Hematopoietic multipotent progenitor cell treated with erythropoietin and hydrocortisone succinate and interleukin-3 and kit ligand, for 15 days (in vitro differentiated cells): ENCODE measurements around the gene MARK4.

Source experiments
- DNase-seq: peaks from one replicate; pipeline ENCODE4 v3.0.0-alpha.2; 2015; ENCODE audit warnings: low spot score

MARK4 gene

DNA sequence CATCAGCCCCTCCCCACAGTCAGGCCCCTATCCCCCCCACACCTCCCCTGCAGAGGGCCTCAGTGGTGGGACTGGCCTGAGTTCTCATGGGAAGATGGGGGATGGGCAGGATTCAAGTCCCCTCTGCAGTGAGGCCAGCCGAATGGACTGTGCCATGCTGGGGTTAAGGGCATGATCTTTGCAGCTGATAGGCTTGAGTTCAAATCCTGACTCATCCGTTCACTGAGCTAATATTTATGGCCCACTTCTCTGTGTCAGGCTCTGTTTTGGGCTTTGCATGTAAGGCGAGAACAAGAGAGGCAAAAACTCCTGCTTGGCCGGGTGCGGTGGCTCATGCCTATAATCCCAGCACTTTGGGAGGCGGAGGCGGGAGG lies 20.7 kb downstream of the MARK4 start:
- DNase-seq, result no peak

DNA sequence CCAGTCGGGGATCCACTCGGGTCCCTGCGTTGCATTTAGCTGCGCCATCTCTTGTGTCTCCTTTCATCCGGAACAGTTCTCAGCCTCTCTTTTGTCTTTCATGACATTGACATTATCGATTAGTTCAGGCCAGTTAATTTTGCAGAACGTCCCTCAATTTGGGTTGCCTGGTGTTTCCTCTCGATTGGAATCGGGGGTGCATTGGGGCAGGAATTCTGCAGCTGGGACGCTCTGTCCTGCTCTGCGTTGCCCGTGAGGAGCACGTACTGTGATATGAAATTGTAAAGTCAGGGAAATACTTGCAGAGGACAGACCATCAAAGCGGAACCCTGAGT lies 22.4 kb downstream of the MARK4 start:
- no peak for DNase-seq

DNA sequence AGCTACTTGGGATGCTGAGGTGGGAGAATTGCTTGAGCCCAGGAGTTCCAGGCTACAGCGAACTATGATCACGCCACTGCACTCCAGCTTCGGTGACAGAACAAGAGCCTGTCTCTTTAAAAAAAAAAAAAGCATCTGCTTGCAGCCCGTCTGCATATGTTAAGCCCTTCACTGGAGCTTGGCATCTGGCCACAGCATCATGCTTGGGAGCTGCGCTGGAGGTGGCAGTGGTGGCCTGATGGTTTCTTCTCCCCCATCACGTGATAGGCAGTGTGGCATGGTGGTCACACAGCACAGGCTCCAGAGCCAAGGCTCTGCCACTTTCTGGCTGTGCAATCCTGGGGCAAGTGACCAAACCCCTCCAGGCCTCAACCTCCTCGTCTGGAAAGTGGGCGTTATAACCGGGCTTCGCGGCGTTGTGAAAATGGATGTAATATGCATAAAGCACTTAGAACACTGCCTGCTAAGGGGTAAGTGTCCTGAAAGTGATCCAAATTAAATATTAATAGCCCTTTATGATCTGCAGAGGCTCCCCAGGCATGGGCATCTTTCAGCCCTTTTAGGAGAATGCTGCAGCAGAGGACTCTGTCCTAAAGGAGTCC lies 24.4 kb downstream of the MARK4 start:
- DNase-seq, result no peak

GRCh38 chr19:45276284-45276687 lies 25.2 kb downstream of the MARK4 start:
- no peak for DNase-seq

DNA sequence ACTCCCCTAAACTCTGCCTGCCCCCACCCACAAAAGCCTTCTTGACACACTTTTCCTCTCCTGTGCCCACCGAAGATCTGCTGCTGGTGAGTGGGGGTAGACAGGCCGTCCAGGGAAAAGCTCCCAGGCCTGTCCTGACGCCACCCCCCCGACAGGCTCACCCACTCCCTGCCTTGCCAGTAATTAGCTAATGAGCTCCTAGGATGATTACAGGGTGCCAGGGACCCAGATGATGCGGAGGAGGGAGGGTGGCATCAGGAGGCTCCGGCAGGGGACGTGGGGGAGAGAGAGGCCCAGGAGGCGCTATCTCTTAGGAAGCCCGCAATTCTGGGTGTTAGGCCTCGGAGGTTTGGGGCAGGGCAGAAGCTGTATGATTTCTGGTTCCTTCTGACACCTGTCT lies 27.0 kb downstream of the MARK4 start:
- no peak for DNase-seq

DNA sequence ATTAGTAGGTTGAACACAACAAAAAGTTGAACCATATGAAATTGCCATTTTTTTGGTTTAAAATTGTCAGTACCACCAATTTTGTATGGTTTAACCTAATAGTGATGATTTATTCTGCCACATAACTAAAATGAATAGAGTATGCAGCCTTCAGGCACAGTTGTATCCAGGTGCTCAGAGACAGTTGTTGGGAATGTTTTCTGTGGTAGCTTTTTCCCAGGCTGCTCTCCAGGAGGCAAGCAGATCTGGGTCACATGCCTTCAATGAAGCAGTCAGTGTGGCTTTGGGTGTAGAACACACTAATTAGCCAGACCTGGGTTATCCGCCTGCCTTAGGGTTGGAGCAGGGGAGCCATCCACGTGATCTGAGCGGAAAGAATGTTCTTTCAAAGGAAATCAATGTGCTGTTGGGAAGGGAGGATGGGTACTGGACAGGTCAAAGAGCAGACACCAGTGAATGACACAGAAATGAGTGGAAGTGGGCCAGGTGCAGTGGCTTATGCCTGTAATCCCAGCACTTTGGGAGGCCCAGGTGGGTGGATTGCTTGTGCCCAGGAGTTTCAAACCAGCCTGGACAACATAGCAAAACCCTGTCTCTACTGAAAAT lies 28.6 kb downstream of the MARK4 start:
- DNase-seq, result no peak

GRCh38 chr19:45280471-45280961 lies 29.4 kb downstream of the MARK4 start:
- no peak for DNase-seq

DNA sequence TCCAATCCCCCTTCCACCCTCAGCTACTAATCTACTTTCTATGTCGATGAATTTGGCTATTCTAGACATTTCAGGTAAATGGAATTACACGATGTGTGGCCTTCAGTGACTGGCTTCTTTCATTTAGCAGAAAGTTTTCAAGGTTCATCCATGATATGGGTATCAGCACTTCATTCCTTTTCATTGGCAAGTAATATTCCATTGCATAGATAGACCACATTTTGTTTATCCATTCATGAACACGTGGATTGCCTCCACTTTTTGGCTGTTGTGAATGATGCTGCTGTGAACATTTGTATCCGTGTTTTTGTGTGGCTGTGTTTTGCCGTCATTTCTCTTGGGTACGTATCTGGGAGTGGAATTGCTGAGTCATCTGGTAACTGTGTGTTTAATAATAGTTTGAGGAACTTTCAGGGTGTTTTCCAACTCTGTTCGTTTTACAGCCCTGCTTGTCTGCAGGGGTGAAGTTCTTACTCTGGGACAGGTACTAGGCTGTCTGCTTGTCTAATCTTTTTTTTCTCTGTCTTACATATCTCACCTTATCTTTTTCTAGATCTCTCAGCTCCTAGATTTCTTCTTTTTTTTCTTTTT lies 32.5 kb downstream of the MARK4 start:
- DNase-seq, result no peak

DNA sequence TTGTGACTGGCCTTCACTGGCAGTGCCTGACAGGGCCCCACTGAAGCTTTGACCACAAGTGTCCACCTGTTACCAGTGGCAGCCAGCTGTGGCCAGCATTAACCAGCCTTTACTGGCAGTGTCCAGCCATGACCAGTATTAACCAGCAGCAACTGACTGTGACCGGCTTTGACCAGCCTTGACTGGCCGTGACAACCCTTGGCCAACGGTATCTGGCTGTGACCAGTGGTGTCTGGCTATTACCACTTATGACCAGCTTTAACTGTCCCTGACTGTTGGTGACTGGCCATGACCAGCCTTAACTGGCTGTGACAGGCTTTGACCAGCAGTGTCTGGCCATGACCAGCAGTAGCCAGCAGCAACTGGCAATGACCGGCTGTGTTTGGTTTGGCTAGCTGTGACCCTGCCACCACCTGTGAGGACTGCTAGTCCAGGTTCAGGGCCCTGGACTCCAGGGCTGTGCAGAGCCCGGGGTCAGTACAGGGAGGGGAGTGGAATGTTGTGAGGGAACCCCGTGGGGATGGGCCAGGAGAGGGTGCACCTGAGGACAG lies 39.4 kb downstream of the MARK4 start:
- no peak for DNase-seq

DNA sequence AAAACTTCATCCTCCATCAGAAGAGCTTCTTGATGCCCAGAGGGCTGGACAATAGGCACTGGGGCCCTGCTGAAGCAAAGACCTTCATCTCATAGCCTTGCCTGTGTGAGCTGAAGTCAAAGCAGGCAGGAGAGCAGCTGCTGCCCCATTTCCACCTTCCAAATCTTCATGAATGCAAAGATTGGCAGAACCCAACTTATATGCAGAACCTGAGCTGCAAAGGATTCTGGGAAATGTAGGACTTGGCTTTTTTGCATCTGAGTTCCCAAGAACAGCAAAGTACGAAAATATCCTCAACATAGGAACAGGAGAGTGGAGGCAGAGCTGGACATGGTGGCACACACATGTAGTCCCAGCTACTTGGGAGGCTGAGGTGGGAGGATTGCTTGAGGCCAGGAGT lies 40.8 kb downstream of the MARK4 start:
- no peak for DNase-seq

DNA sequence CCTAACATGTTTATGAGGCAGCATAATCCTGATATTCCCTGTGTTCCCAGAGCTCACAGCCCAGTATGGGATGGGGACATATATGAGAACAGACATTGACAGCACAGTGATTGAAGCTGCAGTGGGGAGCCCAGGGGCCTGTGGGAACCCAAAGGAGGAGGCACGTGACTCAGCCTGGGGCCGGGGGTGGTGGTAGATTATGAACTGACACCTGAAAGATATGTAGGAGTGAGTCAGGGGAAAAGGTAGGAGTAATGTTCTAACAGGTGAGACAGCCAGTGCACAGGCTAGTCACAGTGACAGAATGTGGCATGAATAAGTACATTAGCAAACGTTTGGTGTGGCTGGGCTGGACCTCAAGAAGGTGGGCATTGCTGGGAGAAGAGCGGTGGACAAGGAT lies 42.6 kb downstream of the MARK4 start:
- no peak for DNase-seq

DNA sequence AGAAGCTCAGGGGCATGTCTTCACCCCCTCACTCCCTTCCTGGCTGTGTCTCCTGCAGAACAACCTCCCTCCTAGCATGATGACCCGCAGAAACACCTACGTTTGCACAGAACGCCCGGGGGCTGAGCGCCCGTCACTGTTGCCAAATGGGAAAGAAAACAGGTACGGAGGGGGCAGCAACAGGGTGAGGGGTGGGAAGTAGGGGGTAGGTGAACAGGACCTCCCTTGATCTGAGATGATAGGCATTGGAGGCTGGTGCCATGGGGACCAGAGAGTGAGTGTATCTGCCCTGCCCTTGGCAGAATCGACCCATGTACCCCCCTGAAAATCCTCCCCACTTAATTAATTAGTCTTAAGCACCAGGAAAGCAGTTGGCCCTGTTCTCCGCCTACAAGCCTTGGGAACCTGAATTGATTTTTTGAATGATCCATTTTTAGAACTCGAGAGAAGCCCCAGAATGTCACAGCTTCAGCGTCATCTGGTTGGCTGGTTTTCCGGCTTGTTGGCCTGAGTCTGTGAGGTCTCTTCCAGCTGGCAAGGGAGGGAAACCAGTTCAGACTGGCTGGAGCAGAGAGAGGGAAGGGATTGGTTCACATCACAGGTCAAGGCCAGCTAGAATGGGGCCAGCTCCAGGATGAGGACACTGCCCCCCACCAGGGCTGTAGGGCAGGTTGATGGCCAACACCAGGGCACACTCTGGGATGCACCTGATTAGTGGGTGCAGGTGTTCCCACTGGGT lies 43.4 kb downstream of the MARK4 start:
- DNase-seq, result no peak

- DNase-seq, result no peak
These were observed 44.8 kb downstream of the MARK4 start for GRCh38 chr19:45295873-45296272.

- no peak for DNase-seq
These were observed 45.3 kb downstream of the MARK4 start for GRCh38 chr19:45296355-45296754.

- no peak for DNase-seq
These were observed 46.6 kb downstream of the MARK4 start for GRCh38 chr19:45297674-45298073.

DNA sequence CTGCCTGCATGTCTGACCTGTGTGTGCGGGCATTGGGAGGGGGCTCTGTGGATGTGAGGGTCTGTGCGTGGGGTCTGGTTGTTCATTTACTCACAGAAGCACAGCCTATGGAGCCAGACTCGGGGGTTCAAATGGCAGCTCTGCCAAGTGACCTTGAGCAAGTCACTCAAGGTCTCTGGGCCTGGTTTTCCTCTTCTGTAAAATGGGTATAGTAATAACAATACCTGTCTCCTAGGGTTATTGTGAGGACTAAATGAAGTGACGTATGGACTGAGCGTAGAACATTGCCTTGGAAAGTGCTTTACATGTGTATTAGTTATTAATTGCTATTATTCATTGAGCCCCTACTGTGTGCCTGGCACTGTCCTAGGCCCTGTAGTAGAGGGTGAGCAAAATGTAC lies 47.2 kb downstream of the MARK4 start:
- no peak for DNase-seq

GRCh38 chr19:45299719-45300118 lies 48.6 kb downstream of the MARK4 start:
- no peak for DNase-seq

GRCh38 chr19:45302416-45302815 lies 51.3 kb downstream of the MARK4 start:
- DNase-seq, result no peak

DNA sequence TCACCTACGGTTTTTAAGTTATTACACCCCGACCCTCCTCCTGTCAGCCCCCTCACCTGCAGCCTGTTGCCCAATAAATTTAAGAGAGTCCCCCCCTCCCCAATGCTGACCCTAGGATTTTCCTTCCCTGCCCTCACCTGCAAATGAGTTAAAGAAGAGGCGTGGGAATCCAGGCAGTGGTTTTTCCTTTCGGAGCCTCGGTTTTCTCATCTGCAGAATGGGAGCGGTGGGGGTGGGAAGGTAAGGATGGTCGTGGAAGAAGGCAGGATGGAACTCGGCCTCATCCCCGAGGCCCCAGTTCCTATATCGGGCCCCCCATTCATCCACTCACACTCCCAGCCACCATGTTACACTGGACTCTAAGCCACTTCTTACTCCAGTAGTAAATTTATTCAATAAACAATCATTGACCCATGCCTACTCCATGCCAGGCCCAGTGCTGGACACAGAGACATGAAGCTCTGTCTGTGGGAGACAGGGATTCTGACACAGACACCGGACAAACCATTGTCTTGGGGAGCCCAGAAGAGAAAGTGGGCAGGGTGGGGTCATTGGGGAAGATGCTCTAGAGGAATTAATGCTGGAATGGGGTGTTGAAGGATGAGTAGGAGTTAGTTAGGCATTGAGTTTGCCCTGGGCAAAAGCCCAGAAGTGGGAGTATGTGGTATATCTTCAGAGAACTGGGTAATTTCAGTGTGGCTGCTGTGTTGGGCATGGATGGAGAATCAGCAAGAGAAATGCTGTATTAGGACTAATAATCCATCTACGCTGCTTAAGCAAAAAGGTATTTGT lies 52.4 kb downstream of the MARK4 start:
- no peak for DNase-seq

DNA sequence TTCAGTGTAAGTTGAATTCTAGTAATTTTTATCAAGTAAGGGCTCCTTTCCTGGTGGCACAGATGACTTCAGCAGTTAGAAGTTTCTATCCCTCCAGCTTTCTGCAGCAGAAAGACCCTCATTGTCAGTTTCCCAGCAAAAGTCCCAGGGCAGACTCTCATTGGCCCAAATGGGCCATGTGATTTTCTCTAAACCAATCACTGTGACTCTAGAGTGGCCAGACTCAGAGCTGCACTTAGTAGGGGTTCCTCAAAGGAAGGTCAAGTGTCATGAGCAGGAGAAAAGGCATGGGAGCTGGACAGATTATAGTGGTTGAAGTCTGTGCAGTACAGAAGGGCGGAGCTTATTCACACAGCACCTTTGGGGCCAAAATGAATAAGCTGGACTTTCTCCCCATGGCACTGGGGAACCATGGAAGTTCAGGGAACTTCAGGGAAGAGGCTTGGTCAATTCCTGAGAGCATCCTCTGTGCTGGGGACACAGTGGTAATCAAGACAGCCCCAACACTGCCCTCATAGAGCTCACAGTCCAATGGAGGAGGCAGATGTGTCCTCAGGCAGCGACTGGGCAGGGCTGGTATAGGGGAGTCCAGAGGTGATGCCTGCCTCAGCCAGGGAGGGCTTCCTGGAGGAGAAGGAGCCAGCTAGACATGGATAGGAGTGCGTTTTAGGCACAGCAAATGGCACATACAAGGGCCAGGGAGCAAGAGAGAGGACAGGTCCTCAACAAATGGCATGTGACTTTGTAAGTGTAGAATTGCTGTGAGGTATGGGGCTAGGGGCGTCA lies 53.3 kb downstream of the MARK4 start:
- no peak for DNase-seq

- no peak for DNase-seq
These were observed 53.9 kb downstream of the MARK4 start for GRCh38 chr19:45305007-45305406.
